PC-9 (cell line): ENCODE measurements around the gene COG3. TPM values are rescaled to one million over a fixed set of nuclear protein-coding genes. Genes with fewer than 3 reads are reported as not detected.

ENCODE experiments used
- BruUV-seq: library from RNA; stranded (reverse); fragments of 400-500 nt; replicated peaks from 2 replicates; lab custom pipeline; 2021; lab: Mats Ljungman, UMichigan
- CTCF ChIA-PET: fragments of 300-600 bp; sonication (Branson Sonifier 250); formaldehyde crosslinking; loops from one replicate; lab custom pipeline; 2022; ENCODE audit warnings: antibody characterized with exemption; lab: Charles Lee
- POLR2A ChIA-PET: fragments of 300-600 bp; sonication (Branson Sonifier 250); formaldehyde crosslinking; loops from one replicate; lab custom pipeline; 2022; ENCODE audit warnings: antibody characterized with exemption; ENCODE audit not compliant: unreplicated experiment; lab: Charles Lee
- DNase-seq, 2 experiments: peaks; one replicate each; pipeline versions ENCODE4 v3.0.0 to v3.0.0-alpha.2; 2015 to 2022; ENCODE audit warnings: mixed read lengths in 1 of 2
- H2AFZ ChIP-seq: fragments of 200-600 bp; sonication (generic); 2 replicates; pipeline ENCODE4 v1.8.1; 2017; ENCODE audit warnings: antibody characterized with exemption
- H3F3A ChIP-seq: fragments of 200-600 bp; sonication (generic); 2 replicates; pipeline ENCODE4 v1.8.1; 2017; ENCODE audit warnings: antibody characterized with exemption, mild to moderate bottlenecking, low read depth; ENCODE audit not compliant: insufficient read depth
- H3K27ac ChIP-seq: fragments of 200-600 bp; sonication (generic); 2 replicates; pipeline ENCODE4 v1.6.1; 2016; ENCODE audit warnings: mixed run types
- H3K27me3 ChIP-seq: fragments of 200-600 bp; sonication (generic); 2 replicates; pipeline ENCODE4 v1.6.1; 2016; ENCODE audit warnings: low read depth, mixed run types; ENCODE audit not compliant: insufficient read depth
- H3K36me3 ChIP-seq: fragments of 200-600 bp; sonication (generic); 2 replicates; pipeline ENCODE4 v1.6.1; 2016; ENCODE audit warnings: low read depth, mixed run types
- H3K4me1 ChIP-seq: fragments of 200-600 bp; sonication (generic); replicated peaks from 2 replicates; pipeline ENCODE4 v1.6.1; 2016; ENCODE audit warnings: mixed run types; ENCODE audit not compliant: insufficient read depth
- H3K4me2 ChIP-seq: fragments of 200-600 bp; sonication (generic); 2 replicates; pipeline ENCODE4 v1.6.1; 2017; ENCODE audit warnings: mixed run types
- H3K4me3 ChIP-seq: fragments of 200-600 bp; sonication (generic); 2 replicates; pipeline ENCODE4 v1.6.1; 2016; ENCODE audit warnings: mixed run types
- H3K79me2 ChIP-seq: fragments of 200-600 bp; sonication (generic); 2 replicates; pipeline ENCODE4 v1.6.1; 2017; ENCODE audit warnings: low read depth, mixed run types
- H3K9me2 ChIP-seq: fragments of 200-600 bp; sonication (generic); 2 replicates; pipeline ENCODE4 v1.8.1; 2017; ENCODE audit warnings: mild to moderate bottlenecking; ENCODE audit not compliant: insufficient read depth
- H3K9me3 ChIP-seq: fragments of 200-600 bp; sonication (generic); 2 replicates; pipeline ENCODE4 v1.8.1; 2016; ENCODE audit warnings: low read depth; ENCODE audit not compliant: insufficient read depth
- H4K20me1 ChIP-seq: fragments of 200-600 bp; sonication (generic); 2 replicates; pipeline ENCODE4 v1.8.1; 2017; ENCODE audit not compliant: insufficient read depth
- CTCF ChIP-seq: fragments of 200-600 bp; sonication (generic); conservative IDR thresholded peaks from 2 replicates; pipeline ENCODE4 v1.6.1; 2017; ENCODE audit warnings: mixed run types, antibody characterized with exemption, mild to moderate bottlenecking, moderate library complexity
- EZH2 ChIP-seq: fragments of 200-600 bp; sonication (generic); IDR thresholded peaks from 2 replicates; pipeline ENCODE4 v1.8.0; 2017; ENCODE audit warnings: antibody characterized with exemption, low read depth
- intact Hi-C: fragments of 100-400 bp; cut with micrococcal nuclease; formaldehyde crosslinking; loops from one replicate; pipeline ENCODE4 v1.10.0; 2022; ENCODE audit not compliant: unreplicated experiment
- total RNA-seq: library from RNA; stranded (reverse); gene quantifications from 2 replicates; pipeline ENCODE4 v1.2.3, GENCODE V29; 2021

Gene COG3
- total RNA-seq, 1 experiment from 2014 or later: 22.3 TPM

- no peak overlapping the region for H3K4me3 ChIP-seq
- no peak for DNase-seq
- no peak overlapping the region for H2AFZ ChIP-seq
- H4K20me1 ChIP-seq: no peaks in the 10 kb centered on the region
- intact Hi-C loops: no loop called here
- H3K9me2 ChIP-seq: no peaks in the 10 kb centered on the region
- H3K9me3 ChIP-seq: no peaks in the 10 kb centered on the region
- H3K27me3 ChIP-seq: peaks cover 42% of the 10 kb centered on the region; the same call in 1 of the 2 replicates
- no peaks in the 10 kb centered on the region for H3K79me2 ChIP-seq
- ChIA-PET CTCF (no interaction called here), POLR2A (interaction anchor here (0.6 kb wide), 1 partner anchor 18 kb away, joined by 4 read pairs; no protein-coding TSS in a partner anchor)
- no peaks in the 10 kb centered on the region for H3K36me3 ChIP-seq
- H3K4me1 ChIP-seq: no peaks in the 10 kb centered on the region
- H3K27ac ChIP-seq: no peak overlapping the region
- H3F3A ChIP-seq: no peaks in the 10 kb centered on the region
- no peak overlapping the region for H3K4me2 ChIP-seq
- no TSS peak for BruUV-seq
- TF ChIP-seq EZH2 (no peak), CTCF (no peak)
These were observed 81.6 kb downstream of the COG3 start for GRCh38 chr13:45546410-45546765.

- H4K20me1 ChIP-seq: no peaks in the 10 kb centered on the region
- ChIA-PET CTCF (no interaction called here), POLR2A (no interaction called here)
- H3F3A ChIP-seq: no peaks in the 10 kb centered on the region
- H2AFZ ChIP-seq: no peak overlapping the region
- no peak for DNase-seq
- no TSS peak for BruUV-seq
- intact Hi-C loops: no loop called here
- H3K9me2 ChIP-seq: no peaks in the 10 kb centered on the region
- H3K4me2 ChIP-seq: no peak overlapping the region
- H3K9me3 ChIP-seq: no peaks in the 10 kb centered on the region
- peaks cover 47% of the 10 kb centered on the region; the same call in 1 of the 2 replicates for H3K27me3 ChIP-seq
- no peak overlapping the region for H3K4me3 ChIP-seq
- no peak overlapping the region for H3K27ac ChIP-seq
- TF ChIP-seq CTCF (no peak), EZH2 (no peak)
- H3K79me2 ChIP-seq: no peaks in the 10 kb centered on the region
- no peaks in the 10 kb centered on the region for H3K4me1 ChIP-seq
- no peaks in the 10 kb centered on the region for H3K36me3 ChIP-seq
These were observed 83.5 kb downstream of the COG3 start for GRCh38 chr13:45548281-45548680.

GRCh38 chr13:45554604-45555109, 89.9 kb downstream of the COG3 start:
- intact Hi-C loops: no loop called here
- ChIA-PET CTCF (no interaction called here), POLR2A (no interaction called here)
- no peaks in the 10 kb centered on the region for H3F3A ChIP-seq
- H3K27ac ChIP-seq: no peak overlapping the region
- no peaks in the 10 kb centered on the region for H3K36me3 ChIP-seq
- no peak overlapping the region for H3K4me2 ChIP-seq
- H2AFZ ChIP-seq: no peak overlapping the region
- DNase-seq: no peak
- no peaks in the 10 kb centered on the region for H3K4me1 ChIP-seq
- no peaks in the 10 kb centered on the region for H3K9me2 ChIP-seq
- no peaks in the 10 kb centered on the region for H3K9me3 ChIP-seq
- BruUV-seq: no TSS peak
- H3K27me3 ChIP-seq: peaks cover 39% of the 10 kb centered on the region
- no peaks in the 10 kb centered on the region for H4K20me1 ChIP-seq
- no peak overlapping the region for H3K4me3 ChIP-seq
- TF ChIP-seq EZH2 (no peak), CTCF (no peak)
- no peaks in the 10 kb centered on the region for H3K79me2 ChIP-seq
